Amniotic epithelial cell (primary cell): ENCODE data around the gene ZER1.
"Not testable (repeated sequence)": the region's sequence is repeated elsewhere in the genome, so short reads cannot be mapped to it uniquely, and the experiment has no call there.

Experiments
- DNase-seq: peaks from one replicate; pipeline ENCODE4 v3.0.0-alpha.2; 2010; ENCODE audit warnings: low read depth

ZER1 gene

DNA sequence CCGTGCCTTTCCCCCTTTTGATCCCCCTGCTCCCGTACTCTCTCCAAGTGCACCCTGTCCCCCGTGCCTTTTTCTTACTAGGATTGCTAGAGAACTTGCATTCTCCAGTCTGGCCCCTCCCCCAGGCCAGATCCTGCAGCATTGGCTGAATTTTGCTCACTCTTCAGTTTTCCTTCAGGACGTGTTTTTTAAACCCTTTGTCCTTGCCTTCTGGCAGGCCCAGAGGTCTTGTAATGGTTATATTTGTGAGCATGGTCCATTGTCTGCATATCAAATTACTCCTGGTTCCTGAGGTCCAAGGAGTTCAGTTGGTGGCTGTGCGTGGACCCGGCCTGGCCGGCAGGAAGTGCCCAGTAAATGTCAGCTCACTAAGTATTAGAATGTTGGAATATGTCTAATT lies 15.9 kb upstream of the ZER1 start:
- DNase-seq, result peak; percentile 9

GRCh38 chr9:128786681-128787601 lies 15.2 kb upstream of the ZER1 start, which contains the start of gene TBC1D13:
TSS of gene TBC1D13 (plus strand) at chr9:128787253. CDS start at chr9:128787354, 101 bp downstream.
- DNase-seq, result peak; percentile 64

- no peak for DNase-seq
Observed at GRCh38 chr9:128785427-128785826, 13.7 kb upstream of the ZER1 start.

- no peak for DNase-seq
Observed at GRCh38 chr9:128782669-128783068, 10.9 kb upstream of the ZER1 start.

- no peak for DNase-seq
Observed at GRCh38 chr9:128781187-128782070, 9.7 kb upstream of the ZER1 start.

DNA sequence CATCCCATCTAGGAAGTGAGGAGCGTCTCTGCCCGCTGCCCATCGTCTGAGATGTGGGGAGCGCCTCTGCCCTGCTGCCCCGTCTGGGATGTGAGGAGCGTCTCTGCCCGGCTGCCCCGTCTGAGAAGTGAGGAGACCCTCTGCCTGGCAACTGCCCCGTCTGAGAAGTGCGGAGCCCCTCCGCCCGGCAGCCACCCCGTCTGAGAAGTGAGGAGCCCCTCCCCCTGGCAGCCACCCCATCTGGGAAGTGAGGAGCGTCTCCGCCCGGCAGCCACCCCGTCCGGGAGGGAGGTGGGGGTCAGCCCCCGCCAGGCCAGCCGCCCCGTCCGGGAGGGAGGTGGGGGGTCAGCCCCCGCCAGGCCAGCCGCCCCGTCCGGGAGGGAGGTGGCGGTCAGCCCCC lies 8.4 kb upstream of the ZER1 start:
- not testable (repeated sequence) for DNase-seq

DNA sequence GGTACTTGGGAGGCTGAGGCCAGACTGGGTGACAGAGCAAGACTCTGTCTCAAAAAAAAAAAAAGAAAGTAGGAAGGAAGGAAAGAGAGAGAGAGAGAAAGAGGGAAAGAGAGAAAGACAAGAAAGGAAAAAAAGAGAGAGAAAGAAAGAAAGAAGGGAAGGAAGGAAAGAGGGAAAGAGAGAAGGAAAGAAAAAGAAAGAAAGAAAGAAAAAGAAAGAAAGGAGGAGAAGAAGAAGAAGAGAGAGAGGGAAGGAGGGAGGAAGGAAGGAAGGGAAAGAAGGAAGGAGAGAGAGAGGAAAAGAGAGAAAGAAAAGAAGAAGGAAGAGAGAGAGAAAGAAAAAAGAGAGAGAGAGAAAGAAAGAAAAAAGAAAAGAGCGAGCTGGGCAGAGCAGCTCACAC lies 3.1 kb upstream of the ZER1 start:
- no peak for DNase-seq

- no peak for DNase-seq
Observed at GRCh38 chr9:128773049-128773448, 1.3 kb upstream of the ZER1 start.

DNA sequence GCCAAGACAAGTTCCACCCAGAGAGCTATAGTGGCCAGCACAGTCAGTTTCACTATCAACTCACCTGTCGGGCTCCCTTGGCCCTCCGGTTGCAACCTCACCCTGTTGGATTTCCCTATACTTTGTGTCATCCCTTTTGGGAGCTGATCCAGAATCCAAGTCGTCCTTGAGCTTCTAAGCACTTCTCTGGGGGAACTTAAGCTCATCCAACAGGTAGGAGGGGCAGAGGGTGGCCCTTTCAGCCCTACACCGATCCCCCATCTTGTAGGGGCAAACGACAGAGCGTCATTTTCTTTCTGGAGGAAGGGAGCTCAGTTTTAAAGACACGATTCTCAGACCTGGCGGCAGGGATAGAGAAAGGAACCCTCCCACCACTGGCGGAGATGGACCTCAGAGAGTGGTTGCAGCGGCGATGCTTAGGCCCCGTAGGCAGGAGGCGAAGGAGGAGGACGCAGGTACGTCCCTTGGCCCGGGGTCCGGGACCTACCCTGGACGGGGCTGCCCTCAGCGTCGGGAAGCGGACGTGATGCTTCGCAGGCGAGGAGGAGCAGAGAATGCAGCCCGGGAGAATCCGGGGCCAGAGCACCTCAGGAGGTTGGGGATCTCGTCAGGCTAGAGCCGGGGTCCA lies 519 bp downstream of the ZER1 start:
- peak; percentile 16 for DNase-seq

DNA sequence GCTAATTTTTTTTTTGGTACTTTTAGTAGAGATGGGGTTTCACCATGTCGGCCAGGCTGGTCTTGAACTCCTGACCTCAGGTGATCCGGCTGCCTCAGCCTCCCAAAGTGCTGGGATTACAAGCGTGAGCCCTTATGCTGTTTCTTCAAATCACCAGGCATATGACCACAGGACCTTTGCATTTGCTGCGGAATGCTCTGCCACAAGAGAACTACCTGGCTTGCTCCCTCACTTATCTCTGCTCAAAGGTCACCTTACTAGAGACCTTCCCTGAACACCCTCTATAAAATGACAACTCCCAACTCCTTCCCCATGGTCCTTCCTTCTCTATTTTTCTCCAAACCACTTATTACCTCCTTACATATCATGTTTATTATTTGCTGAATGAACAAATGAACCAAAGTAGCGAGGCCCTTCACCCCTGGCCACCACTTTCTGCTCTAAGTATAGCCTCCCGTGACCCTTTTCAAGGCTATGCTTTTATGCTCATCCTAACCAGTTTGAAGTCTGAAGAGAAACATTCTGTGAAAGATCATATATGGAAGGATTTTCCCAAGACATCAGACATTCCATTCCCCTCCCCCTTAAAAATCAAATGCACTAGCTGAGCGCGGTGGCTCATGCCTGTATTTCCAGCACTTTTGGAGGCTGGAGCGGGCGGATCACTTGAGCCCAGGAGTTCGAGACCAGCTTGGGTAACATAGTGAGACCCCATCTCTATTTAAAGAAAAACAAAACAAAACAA lies 1.3 kb downstream of the ZER1 start:
- DNase-seq, result no peak

DNA sequence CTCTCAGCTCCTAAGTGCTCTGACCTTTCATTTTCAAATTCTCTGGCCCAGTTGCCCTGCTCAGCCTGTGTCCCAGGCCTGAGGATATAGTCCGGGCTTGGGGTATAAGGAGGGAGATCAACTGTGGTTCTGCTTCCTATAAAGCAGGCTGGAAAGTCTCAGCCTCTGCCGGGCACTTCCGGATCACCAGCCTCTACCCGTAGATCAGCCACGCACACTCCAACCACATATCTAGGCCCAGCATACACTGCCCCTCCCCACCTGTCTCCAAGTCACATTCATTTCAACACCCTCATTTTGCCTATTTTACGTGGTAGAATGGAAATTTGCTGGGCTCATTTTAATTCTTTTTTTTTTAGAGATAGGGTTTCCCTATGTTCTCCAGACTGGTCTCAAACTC lies 3.1 kb downstream of the ZER1 start:
- no peak for DNase-seq

GRCh38 chr9:128765499-128765898 lies 6.2 kb downstream of the ZER1 start:
- DNase-seq, result no peak

- no peak for DNase-seq
Observed at GRCh38 chr9:128764361-128764760, 7.4 kb downstream of the ZER1 start.

DNA sequence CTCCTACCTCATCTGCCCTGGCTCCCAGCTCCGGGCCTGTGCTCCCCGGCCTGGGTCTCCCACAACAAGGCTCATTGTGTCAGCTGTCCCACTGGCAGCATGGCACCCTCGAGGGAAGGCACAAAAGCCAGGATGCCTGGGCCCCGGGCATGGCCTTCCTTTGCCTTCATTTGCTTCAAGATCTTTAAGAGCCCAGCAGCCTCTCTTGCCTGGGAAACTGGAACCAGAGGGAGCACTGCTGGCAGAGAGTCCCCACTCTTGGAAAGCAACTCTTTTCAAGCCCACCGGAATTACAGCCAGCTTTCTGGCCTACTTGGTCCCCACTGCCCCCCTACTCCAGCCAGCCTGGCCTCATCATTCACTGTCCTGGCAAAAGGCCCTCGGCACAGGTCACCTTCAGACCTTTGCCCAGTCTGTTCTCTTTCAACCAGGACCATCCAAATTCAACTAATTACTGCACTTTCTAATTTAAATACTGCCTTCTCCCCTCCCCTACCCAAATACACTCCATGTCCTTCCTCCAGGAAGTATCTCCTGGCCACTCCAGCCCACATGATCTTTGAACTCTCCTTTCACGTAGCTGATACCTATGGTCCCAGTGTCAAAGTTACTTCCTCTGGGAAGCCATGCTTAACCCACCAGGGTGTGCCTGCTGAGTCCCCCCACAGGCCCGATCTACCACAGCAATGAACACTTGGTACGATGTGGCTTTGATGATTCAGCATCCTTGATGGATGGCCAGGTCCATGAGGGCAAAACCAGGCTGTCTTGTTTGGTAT lies 8.9 kb downstream of the ZER1 start:
- peak; percentile 5 for DNase-seq

DNA sequence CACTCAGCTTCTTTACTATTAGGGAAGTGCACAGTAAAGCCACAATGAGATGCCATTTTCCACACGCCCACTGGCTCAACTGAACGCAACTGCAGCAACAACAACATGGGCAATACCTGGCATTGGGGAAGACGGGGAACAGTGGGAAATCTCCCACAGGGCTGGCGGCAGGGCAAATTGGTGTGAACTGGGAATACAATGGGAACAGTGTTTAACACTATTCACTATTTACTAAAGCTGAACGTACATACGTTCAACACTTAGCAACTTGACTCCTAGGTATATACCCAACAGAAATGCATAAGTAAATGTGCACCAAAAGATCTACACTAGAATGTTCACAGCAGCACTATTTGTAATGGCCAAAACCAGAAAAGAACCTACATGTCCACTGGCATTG lies 14.1 kb downstream of the ZER1 start:
- no peak for DNase-seq

DNA sequence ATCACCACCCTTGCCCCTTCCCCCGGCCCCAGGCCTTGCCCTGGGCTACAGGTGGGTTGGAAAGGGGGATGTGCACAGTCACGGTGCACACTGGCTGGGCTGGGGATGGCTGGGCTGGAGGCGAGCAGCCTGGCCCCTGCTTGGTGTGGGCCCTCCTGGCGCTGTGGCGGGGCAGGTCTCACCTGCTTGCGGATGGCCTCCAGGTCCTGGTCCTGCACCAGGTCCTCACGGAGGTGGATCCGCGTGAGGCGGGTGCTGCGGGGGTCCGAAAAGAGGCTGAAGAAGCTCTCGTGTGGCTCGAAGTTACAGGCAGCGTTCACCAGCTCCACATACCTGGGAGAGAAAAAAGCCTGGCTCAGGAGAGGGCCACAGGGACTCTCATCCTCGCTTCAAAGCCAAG lies 18.1 kb downstream of the ZER1 start:
- DNase-seq, result no peak

GRCh38 chr9:128750926-128751595 lies 20.7 kb downstream of the ZER1 start:
- no peak for DNase-seq

GRCh38 chr9:128747241-128747640 lies 24.5 kb downstream of the ZER1 start:
- DNase-seq, result no peak

DNA sequence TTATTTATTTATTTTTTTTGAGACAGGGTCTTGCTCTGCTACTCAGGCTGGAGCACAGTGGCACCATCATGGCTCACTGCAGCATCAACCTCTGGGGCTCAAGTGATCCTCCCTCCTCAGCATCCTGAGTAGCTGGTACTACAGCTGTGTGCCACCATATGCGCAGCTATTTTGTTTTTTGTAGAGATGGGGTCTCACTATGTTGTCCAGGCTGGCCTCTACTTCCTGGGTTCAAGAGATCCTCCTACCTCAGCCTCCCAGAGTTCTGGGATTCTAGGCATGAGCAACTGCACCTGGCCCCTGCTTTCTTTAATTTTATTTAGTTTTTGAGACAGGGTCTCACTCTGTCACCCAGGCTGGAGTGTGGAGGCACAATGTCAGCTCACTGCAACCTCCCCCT lies 28.3 kb downstream of the ZER1 start:
- DNase-seq, result no peak

- DNase-seq, result no peak
Observed at GRCh38 chr9:128742401-128742800, 29.3 kb downstream of the ZER1 start.
